Activated gamma-delta T cell treated with anti-CD3 and anti-CD28 coated beads, Interleukin-2, amount 50 U/mL, for 16 hours (primary cell): ENCODE measurements around the gene ZFP69.

ENCODE experiments used
- DNase-seq: peaks from one replicate; pipeline ENCODE4 v3.0.0-alpha.2; 2020; ENCODE audit warnings: low read depth

The ZFP69 gene

GRCh38 chr1:40508375-40509341 is 31.6 kb downstream of the ZFP69 start, which contains the start of gene EXO5:
TSS of gene EXO5 (plus strand) at chr1:40508767. CDS start at chr1:40514545, 5,778 bp downstream.
- peak; percentile 73 for DNase-seq

GRCh38 chr1:40519517-40519916 is 42.4 kb downstream of the ZFP69 start:
- DNase-seq: no peak

GRCh38 chr1:40530735-40531380 is 53.8 kb downstream of the ZFP69 start:
- DNase-seq: no peak

- peak; percentile 75 for DNase-seq
Observed at GRCh38 chr1:40531381-40532061, 54.4 kb downstream of the ZFP69 start, which contains the start of gene ZNF684. TSS of gene ZNF684 (plus strand) at chr1:40531637. CDS start at chr1:40533167, 1,530 bp downstream.

- DNase-seq: no peak
Observed at GRCh38 chr1:40532062-40532389, 54.9 kb downstream of the ZFP69 start.

- no peak for DNase-seq
Observed at GRCh38 chr1:40532844-40533424, 55.8 kb downstream of the ZFP69 start.

- no peak for DNase-seq
Observed at GRCh38 chr1:40534589-40534988, 57.5 kb downstream of the ZFP69 start.

GRCh38 chr1:40535732-40536131 is 58.6 kb downstream of the ZFP69 start:
- no peak for DNase-seq

- DNase-seq: no peak
Observed at GRCh38 chr1:40539338-40539737, 62.2 kb downstream of the ZFP69 start.
